Fibroblast of lung (primary cell): Measurements from ENCODE around the gene SAMD13. TPM values are rescaled to one million over a fixed set of nuclear protein-coding genes. Genes with fewer than 3 reads are reported as not detected.

Experiments
- DNase-seq, 2 donors: peaks; one replicate each; pipeline versions ENCODE4 v3.0.0 to v3.0.0-alpha.2; 2010; ENCODE audit warnings: low read depth in 2 of 2
- H2AFZ ChIP-seq: 2 replicates; pipeline ENCODE4 v1.5.1; 2012; ENCODE audit warnings: low read length, control low read depth, inconsistent platforms
- H3K27ac ChIP-seq: 2 replicates; pipeline ENCODE4 v1.5.1; 2011; ENCODE audit warnings: low read length, control low read depth; ENCODE audit not compliant: insufficient read depth
- H3K27me3 ChIP-seq: 2 replicates; pipeline ENCODE4 v1.5.1; 2011; ENCODE audit warnings: mild to moderate bottlenecking, low read length; ENCODE audit not compliant: control insufficient read depth, insufficient read depth
- H3K36me3 ChIP-seq: 2 replicates; pipeline ENCODE4 v1.5.1; 2011; ENCODE audit warnings: low read length; ENCODE audit not compliant: control insufficient read depth, insufficient read depth
- H3K4me1 ChIP-seq: 2 replicates; pipeline ENCODE4 v1.5.1; 2011; ENCODE audit warnings: low read length; ENCODE audit not compliant: control insufficient read depth, insufficient read depth; ENCODE audit errors: extremely low read depth
- H3K4me2 ChIP-seq: 2 replicates; pipeline ENCODE4 v1.5.1; 2011; ENCODE audit warnings: low read length, control low read depth; ENCODE audit not compliant: insufficient read depth; ENCODE audit errors: extremely low read depth
- H3K4me3 ChIP-seq, 4 experiments: fragments of 200-600 bp in 1 of 4; sonication (generic) in 1 of 4; replicated peaks in 1 of 4; 2 replicates each; pipeline ENCODE4 v1.5.1; 2011 to 2016; ENCODE audit warnings: low read length in 4 of 4, low read depth in 3 of 4, mild to moderate bottlenecking in 3 of 4, control low read depth in 2 of 4, inconsistent platforms in 1 of 4, mixed read lengths in 1 of 4; ENCODE audit not compliant: insufficient read depth in 1 of 4; ENCODE audit errors: control extremely low read depth in 1 of 4
- H3K79me2 ChIP-seq: 2 replicates; pipeline ENCODE4 v1.5.1; 2012; ENCODE audit warnings: mild to moderate bottlenecking, low read length, inconsistent platforms; ENCODE audit not compliant: control insufficient read depth, insufficient read depth
- H3K9ac ChIP-seq: 2 replicates; pipeline ENCODE4 v1.5.1; 2011; ENCODE audit warnings: mild to moderate bottlenecking, low read length, control low read depth; ENCODE audit not compliant: insufficient read depth
- H3K9me3 ChIP-seq: 2 replicates; pipeline ENCODE4 v1.5.1; 2012; ENCODE audit warnings: low read depth, low read length; ENCODE audit not compliant: control insufficient read depth, insufficient read depth
- H4K20me1 ChIP-seq: 2 replicates; pipeline ENCODE4 v1.5.1; 2011; ENCODE audit warnings: low read length; ENCODE audit not compliant: control insufficient read depth, insufficient read depth; ENCODE audit errors: extremely low read depth
- CTCF ChIP-seq, 2 donors: IDR thresholded peaks in 1 of 2; conservative IDR thresholded peaks in 1 of 2; 1 replicate in 1 of 2; 2 replicates in 1 of 2; pipeline ENCODE4 v1.5.1; 2011 to 2012; ENCODE audit warnings: low read length in 2 of 2, control low read depth in 1 of 2, inconsistent platforms in 1 of 2, low read depth in 1 of 2, mild to moderate bottlenecking in 1 of 2
- EZH2 ChIP-seq: IDR thresholded peaks from 2 replicates; pipeline ENCODE4 v1.5.1; 2012; ENCODE audit warnings: low read length, control low read depth, mild to moderate bottlenecking; ENCODE audit errors: missing control alignments
- polyA plus RNA-seq, 2 donors: library from polyadenylated mRNA; depleted of rRNA in 1 of 2; stranded (reverse) in 1 of 2; unstranded in 1 of 2; fragments of >200 nt; gene quantifications; 2 replicates each; pipeline ENCODE4 v1.2.1, GENCODE V29; 2011 to 2012; ENCODE audit warnings: missing spikeins in 1 of 2
- total RNA-seq: library from RNA; depleted of rRNA; stranded (reverse); fragments of >200 nt; gene quantifications from 2 replicates; pipeline ENCODE4 v1.2.1, GENCODE V29; 2014

Gene SAMD13
- total and polyA plus RNA-seq, 2 donors (not counting 1 experiment from before 2014, with no cell fraction given), result 0.44 to 2.5 TPM

GRCh38 chr1:84361796-84362195, 60.3 kb downstream of the SAMD13 start:
- peaks cover 13% of the 10 kb centered on the region for H3K4me1 ChIP-seq
- H2AFZ ChIP-seq, result no peak overlapping the region
- no peak for DNase-seq
- H3K4me2 ChIP-seq, result no peak overlapping the region
- H4K20me1 ChIP-seq, result no peaks in the 10 kb centered on the region
- no peaks in the 10 kb centered on the region for H3K9me3 ChIP-seq
- no peak for TF ChIP-seq EZH2
- no peak for TF ChIP-seq CTCF (conservative IDR thresholded peaks at IDR 0.05 in 1 of 2, IDR thresholded peaks at IDR 0.05 in 1 of 2; ENCODE audit: low read depth in 1 of 2, low read length in 2 of 2)
- no peaks in the 10 kb centered on the region for H3K36me3 ChIP-seq
- no peaks in the 10 kb centered on the region for H3K79me2 ChIP-seq
- H3K4me3 ChIP-seq, result no peak overlapping the region
- H3K27me3 ChIP-seq, result no peaks in the 10 kb centered on the region
- no peak overlapping the region for H3K9ac ChIP-seq
- no peak overlapping the region for H3K27ac ChIP-seq

- Histone ChIP-seq H3K4me1 (peaks cover 16% of the 10 kb centered on the region), H3K27ac (no peak overlapping the region), H3K36me3 (no peaks in the 10 kb centered on the region), H3K4me2 (no peak overlapping the region), H3K9me3 (no peaks in the 10 kb centered on the region), H4K20me1 (no peaks in the 10 kb centered on the region), H3K9ac (no peak overlapping the region), H2AFZ (no peak overlapping the region), H3K27me3 (no peaks in the 10 kb centered on the region), H3K79me2 (no peaks in the 10 kb centered on the region), H3K4me3 (no peak overlapping the region)
- DNase-seq, result no peak
- TF ChIP-seq EZH2 (no peak), CTCF (conservative IDR thresholded peaks at IDR 0.05 in 1 of 2, IDR thresholded peaks at IDR 0.05 in 1 of 2; ENCODE audit: low read depth in 1 of 2, low read length in 2 of 2) (no peak)
Observed at GRCh38 chr1:84363019-84363418, 61.5 kb downstream of the SAMD13 start.

- H3K4me1 ChIP-seq, result peaks cover 16% of the 10 kb centered on the region
- no peak for DNase-seq
- H3K9ac ChIP-seq, result no peak overlapping the region
- no peaks in the 10 kb centered on the region for H3K9me3 ChIP-seq
- no peaks in the 10 kb centered on the region for H3K27me3 ChIP-seq
- no peak overlapping the region for H2AFZ ChIP-seq
- no peaks in the 10 kb centered on the region for H3K36me3 ChIP-seq
- no peaks in the 10 kb centered on the region for H4K20me1 ChIP-seq
- no peak overlapping the region for H3K4me3 ChIP-seq
- no peaks in the 10 kb centered on the region for H3K79me2 ChIP-seq
- TF ChIP-seq CTCF (conservative IDR thresholded peaks at IDR 0.05 in 1 of 2, IDR thresholded peaks at IDR 0.05 in 1 of 2; ENCODE audit: low read depth in 1 of 2, low read length in 2 of 2), result no peak
- no peak for TF ChIP-seq EZH2
- H3K27ac ChIP-seq, result no peak overlapping the region
- H3K4me2 ChIP-seq, result no peak overlapping the region
Observed at GRCh38 chr1:84363622-84364021, 62.1 kb downstream of the SAMD13 start.
